Measurements from ENCODE around the gene EPB41L5.

Gene EPB41L5

GRCh38 chr2:120001471-120001870, 11.4 kb upstream of the EPB41L5 start:
- no peak for TF ChIP-seq CTCF (IDR thresholded peaks at IDR 0.05; ENCODE audit: insufficient read depth, low read length, poor library complexity, severe bottlenecking)
- no peak for DNase-seq (ENCODE audit: extremely low read depth, insufficient read length)
- H3K27me3 ChIP-seq (replicated peaks; ENCODE audit: control insufficient read depth, insufficient read depth, low read length) = no peaks in the 10 kb centered on the region
- H3K36me3 ChIP-seq (ENCODE audit: control insufficient read depth, insufficient read depth, low read length) = no peaks in the 10 kb centered on the region
- H3K4me3 ChIP-seq (replicated peaks; ENCODE audit: low read depth, low read length) = no peak overlapping the region

GRCh38 chr2:120004254-120004653, 8.6 kb upstream of the EPB41L5 start:
- DNase-seq (ENCODE audit: extremely low read depth, insufficient read length) = no peak
- Histone ChIP-seq H3K4me3 (replicated peaks; ENCODE audit: low read depth, low read length) (no peak overlapping the region), H3K27me3 (replicated peaks; ENCODE audit: control insufficient read depth, insufficient read depth, low read length) (no peaks in the 10 kb centered on the region), H3K36me3 (ENCODE audit: control insufficient read depth, insufficient read depth, low read length) (no peaks in the 10 kb centered on the region)
- TF ChIP-seq CTCF (IDR thresholded peaks at IDR 0.05; ENCODE audit: insufficient read depth, low read length, poor library complexity, severe bottlenecking) = no peak

DNA sequence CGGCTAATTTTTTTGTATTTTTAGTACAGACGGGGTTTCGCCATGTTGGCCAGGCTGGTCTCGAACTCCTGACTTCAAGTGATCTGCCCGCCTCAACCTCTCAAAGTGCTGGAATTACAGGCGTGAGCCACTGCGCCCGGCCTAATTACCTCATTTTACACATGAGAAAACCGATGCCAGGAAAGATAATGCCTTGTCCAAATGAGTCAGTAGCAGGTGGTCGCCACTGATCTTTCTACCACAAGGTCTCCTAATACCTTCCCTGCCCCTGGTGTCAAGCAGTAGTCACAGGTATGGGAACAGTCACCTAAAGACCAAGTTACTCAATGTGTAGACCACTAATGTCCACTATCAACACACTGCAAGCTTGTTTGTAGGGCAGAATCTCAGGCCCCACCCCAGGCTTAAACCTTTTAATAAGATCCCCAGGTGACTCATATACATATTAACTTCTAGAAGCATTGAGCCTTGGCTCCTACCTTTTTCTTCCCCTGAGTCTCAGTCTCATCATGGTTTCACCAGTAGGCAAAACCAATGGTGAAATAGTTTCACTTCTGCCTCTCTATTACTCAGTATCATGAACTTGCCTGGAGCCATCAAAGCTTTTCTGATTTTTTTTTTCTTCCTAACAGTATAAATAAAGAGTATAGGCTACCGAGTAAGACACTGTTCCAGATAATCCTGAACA, 6.9 kb upstream of the EPB41L5 start:
- H3K27me3 ChIP-seq (replicated peaks; ENCODE audit: control insufficient read depth, insufficient read depth, low read length) = no peaks in the 10 kb centered on the region
- no peak overlapping the region for H3K4me3 ChIP-seq (replicated peaks; ENCODE audit: low read depth, low read length)
- no peak for TF ChIP-seq CTCF (IDR thresholded peaks at IDR 0.05; ENCODE audit: insufficient read depth, low read length, poor library complexity, severe bottlenecking)
- peak; percentile 37 for DNase-seq (ENCODE audit: extremely low read depth, insufficient read length)
- no peaks in the 10 kb centered on the region for H3K36me3 ChIP-seq (ENCODE audit: control insufficient read depth, insufficient read depth, low read length)

- TF ChIP-seq CTCF (IDR thresholded peaks at IDR 0.05; ENCODE audit: insufficient read depth, low read length, poor library complexity, severe bottlenecking) = no peak
- no peak for DNase-seq (ENCODE audit: extremely low read depth, insufficient read length)
- no peaks in the 10 kb centered on the region for H3K36me3 ChIP-seq (ENCODE audit: control insufficient read depth, insufficient read depth, low read length)
- H3K27me3 ChIP-seq (replicated peaks; ENCODE audit: control insufficient read depth, insufficient read depth, low read length) = no peaks in the 10 kb centered on the region
- no peak overlapping the region for H3K4me3 ChIP-seq (replicated peaks; ENCODE audit: low read depth, low read length)
These were observed 5.0 kb upstream of the EPB41L5 start for GRCh38 chr2:120007851-120008250.

DNA sequence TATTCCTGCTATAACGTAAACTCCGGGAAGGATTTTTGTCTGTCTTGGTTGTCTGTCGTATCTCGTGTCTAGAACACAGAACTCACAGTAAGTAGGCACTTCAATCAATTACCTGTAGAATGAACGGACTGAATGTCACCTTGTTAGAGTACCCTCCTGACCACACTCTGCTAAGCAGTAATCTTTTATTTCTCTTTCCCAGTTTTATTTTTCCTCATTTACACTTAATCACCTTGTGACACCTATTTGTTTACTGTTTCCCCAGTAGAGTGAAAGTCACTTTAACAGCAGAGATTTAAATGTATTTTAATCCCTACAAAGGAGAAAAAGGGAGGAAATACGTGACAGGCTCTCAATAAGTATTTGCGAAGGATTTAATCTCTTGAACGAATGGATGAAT, 514 bp upstream of the EPB41L5 start:
- Histone ChIP-seq H3K27me3 (replicated peaks; ENCODE audit: control insufficient read depth, insufficient read depth, low read length) (no peaks in the 10 kb centered on the region), H3K4me3 (replicated peaks; ENCODE audit: low read depth, low read length) (peak overlapping the region; percentile 78), H3K36me3 (ENCODE audit: control insufficient read depth, insufficient read depth, low read length) (no peaks in the 10 kb centered on the region)
- TF ChIP-seq CTCF (IDR thresholded peaks at IDR 0.05; ENCODE audit: insufficient read depth, low read length, poor library complexity, severe bottlenecking) = no peak
- no peak for DNase-seq (ENCODE audit: extremely low read depth, insufficient read length)
